A549 (cell line): ENCODE results near the gene TMPRSS6.

Experiments
- CBX8 ChIP-seq: fragments of 200-600 bp; sonication (generic); IDR thresholded peaks from 2 replicates; pipeline ENCODE4 v1.6.1; 2016
- CHD2 ChIP-seq: fragments of 150-350 bp; IDR thresholded peaks from 2 replicates; pipeline ENCODE4 v1.6.1; 2014; ENCODE audit warnings: low read length; ENCODE audit not compliant: partially characterized antibody
- ELK1 ChIP-seq: fragments of 150-350 bp; IDR thresholded peaks from 2 replicates; pipeline ENCODE4 v1.6.1; 2014; ENCODE audit warnings: low read depth, mild to moderate bottlenecking, low read length
- HOXA7 ChIP-seq: fragments of 250-450 bp; sonication (Bioruptor Pico); IDR thresholded peaks from 2 replicates; pipeline ENCODE4 v1.5.0; 2020; ENCODE audit warnings: mild to moderate bottlenecking, moderate library complexity
- KDM1A ChIP-seq: fragments of 200-600 bp; sonication (generic); IDR thresholded peaks from 2 replicates; pipeline ENCODE4 v1.6.1; 2016; ENCODE audit warnings: low read depth, mild to moderate bottlenecking
- MAX ChIP-seq: IDR thresholded peaks from 2 replicates; pipeline ENCODE4 v1.6.1; 2012
- NFE2L2 ChIP-seq: fragments of 150-350 bp; conservative IDR thresholded peaks from 2 replicates; pipeline ENCODE4 v1.6.1; 2014; ENCODE audit warnings: low read length
- POLR2A ChIP-seq: IDR thresholded peaks from 2 replicates; pipeline ENCODE4 v1.6.1; 2012; ENCODE audit warnings: mild to moderate bottlenecking, low read length
- RCOR1 ChIP-seq: fragments of 150-350 bp; IDR thresholded peaks from 2 replicates; pipeline ENCODE4 v1.6.1; 2014; ENCODE audit warnings: antibody characterized with exemption, low read length, low read depth
- RFX5 ChIP-seq: fragments of 450-650 bp; IDR thresholded peaks from 2 replicates; pipeline ENCODE4 v1.7.1; 2014; ENCODE audit warnings: antibody characterized with exemption, mild to moderate bottlenecking, moderate library complexity
- TFCP2L1 ChIP-seq: fragments of 250-450 bp; sonication (Bioruptor Pico); IDR thresholded peaks from 2 replicates; pipeline ENCODE4 v1.5.0; 2021; ENCODE audit warnings: mild to moderate bottlenecking
- TF ChIP-seq, protein P1 (sequence below): fragments of >200 bp; sonication (Bioruptor Twin); formaldehyde crosslinking; IDR thresholded peaks from 3 replicates; pipeline ENCODE4 v1.5.1; 2016
- TF ChIP-seq, protein P2 (sequence below): fragments of 200-600 bp; sonication (generic); IDR thresholded peaks from 2 replicates; pipeline ENCODE4 v1.6.1; 2016; ENCODE audit warnings: antibody characterized with exemption, mild to moderate bottlenecking, moderate library complexity

- TF ChIP-seq, protein P1, sequence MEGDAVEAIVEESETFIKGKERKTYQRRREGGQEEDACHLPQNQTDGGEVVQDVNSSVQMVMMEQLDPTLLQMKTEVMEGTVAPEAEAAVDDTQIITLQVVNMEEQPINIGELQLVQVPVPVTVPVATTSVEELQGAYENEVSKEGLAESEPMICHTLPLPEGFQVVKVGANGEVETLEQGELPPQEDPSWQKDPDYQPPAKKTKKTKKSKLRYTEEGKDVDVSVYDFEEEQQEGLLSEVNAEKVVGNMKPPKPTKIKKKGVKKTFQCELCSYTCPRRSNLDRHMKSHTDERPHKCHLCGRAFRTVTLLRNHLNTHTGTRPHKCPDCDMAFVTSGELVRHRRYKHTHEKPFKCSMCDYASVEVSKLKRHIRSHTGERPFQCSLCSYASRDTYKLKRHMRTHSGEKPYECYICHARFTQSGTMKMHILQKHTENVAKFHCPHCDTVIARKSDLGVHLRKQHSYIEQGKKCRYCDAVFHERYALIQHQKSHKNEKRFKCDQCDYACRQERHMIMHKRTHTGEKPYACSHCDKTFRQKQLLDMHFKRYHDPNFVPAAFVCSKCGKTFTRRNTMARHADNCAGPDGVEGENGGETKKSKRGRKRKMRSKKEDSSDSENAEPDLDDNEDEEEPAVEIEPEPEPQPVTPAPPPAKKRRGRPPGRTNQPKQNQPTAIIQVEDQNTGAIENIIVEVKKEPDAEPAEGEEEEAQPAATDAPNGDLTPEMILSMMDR: no peak
- TF ChIP-seq ELK1: no peak
- TF ChIP-seq HOXA7 (CRISPR knock-in tag): no peak
- no peak for TF ChIP-seq TFCP2L1
- no peak for TF ChIP-seq CHD2
- TF ChIP-seq, protein P2, sequence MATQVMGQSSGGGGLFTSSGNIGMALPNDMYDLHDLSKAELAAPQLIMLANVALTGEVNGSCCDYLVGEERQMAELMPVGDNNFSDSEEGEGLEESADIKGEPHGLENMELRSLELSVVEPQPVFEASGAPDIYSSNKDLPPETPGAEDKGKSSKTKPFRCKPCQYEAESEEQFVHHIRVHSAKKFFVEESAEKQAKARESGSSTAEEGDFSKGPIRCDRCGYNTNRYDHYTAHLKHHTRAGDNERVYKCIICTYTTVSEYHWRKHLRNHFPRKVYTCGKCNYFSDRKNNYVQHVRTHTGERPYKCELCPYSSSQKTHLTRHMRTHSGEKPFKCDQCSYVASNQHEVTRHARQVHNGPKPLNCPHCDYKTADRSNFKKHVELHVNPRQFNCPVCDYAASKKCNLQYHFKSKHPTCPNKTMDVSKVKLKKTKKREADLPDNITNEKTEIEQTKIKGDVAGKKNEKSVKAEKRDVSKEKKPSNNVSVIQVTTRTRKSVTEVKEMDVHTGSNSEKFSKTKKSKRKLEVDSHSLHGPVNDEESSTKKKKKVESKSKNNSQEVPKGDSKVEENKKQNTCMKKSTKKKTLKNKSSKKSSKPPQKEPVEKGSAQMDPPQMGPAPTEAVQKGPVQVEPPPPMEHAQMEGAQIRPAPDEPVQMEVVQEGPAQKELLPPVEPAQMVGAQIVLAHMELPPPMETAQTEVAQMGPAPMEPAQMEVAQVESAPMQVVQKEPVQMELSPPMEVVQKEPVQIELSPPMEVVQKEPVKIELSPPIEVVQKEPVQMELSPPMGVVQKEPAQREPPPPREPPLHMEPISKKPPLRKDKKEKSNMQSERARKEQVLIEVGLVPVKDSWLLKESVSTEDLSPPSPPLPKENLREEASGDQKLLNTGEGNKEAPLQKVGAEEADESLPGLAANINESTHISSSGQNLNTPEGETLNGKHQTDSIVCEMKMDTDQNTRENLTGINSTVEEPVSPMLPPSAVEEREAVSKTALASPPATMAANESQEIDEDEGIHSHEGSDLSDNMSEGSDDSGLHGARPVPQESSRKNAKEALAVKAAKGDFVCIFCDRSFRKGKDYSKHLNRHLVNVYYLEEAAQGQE: no peak
- no peak for TF ChIP-seq KDM1A
- no peak for TF ChIP-seq NFE2L2
- no peak for TF ChIP-seq RFX5
- TF ChIP-seq RCOR1: no peak
- no peak for TF ChIP-seq CBX8
- no peak for TF ChIP-seq MAX
- TF ChIP-seq POLR2A: no peak
These were observed 23.3 kb upstream of the TMPRSS6 start for GRCh38 chr22:37132773-37133172.
